ENCODE data around the gene ITGAD. TPM values are rescaled to one million over a fixed set of nuclear protein-coding genes. Genes with fewer than 3 reads are reported as not detected.

ITGAD gene
- total RNA-seq, 1 experiment from 2014 or later: not detected

- no CpG with 5 or more reads among the region's 3 CpGs for WGBS (ENCODE audit: extremely low coverage, insufficient read length, low lambda C conversion rate)
- Histone ChIP-seq H3T11ph (ENCODE audit: low read length) (no peak overlapping the region), H4K91ac (ENCODE audit: insufficient read length, low read depth, low read length) (no peak overlapping the region), H3K4me1 (ENCODE audit: insufficient read depth, low read length) (no peaks in the 10 kb centered on the region), H2BK5ac (ENCODE audit: insufficient read length, low read length) (no peak overlapping the region), H3K23me2 (ENCODE audit: insufficient read length, low read depth, low read length, poor library complexity, severe bottlenecking) (no peaks in the 10 kb centered on the region), H2BK15ac (ENCODE audit: low read depth, low read length) (no peak overlapping the region), H3K23ac (ENCODE audit: insufficient read length, low read depth, low read length) (no peak overlapping the region), H3K4ac (ENCODE audit: low read depth, low read length) (no peak overlapping the region), H4K8ac (replicated peaks; ENCODE audit: insufficient read length, low read depth, low read length) (no peak overlapping the region), H2BK12ac (ENCODE audit: insufficient read length, low read depth, low read length) (no peak overlapping the region), H3K27me3 (ENCODE audit: insufficient read depth, low read length) (peaks cover 8% of the 10 kb centered on the region; the same call in 1 of the 2 replicates), H3K14ac (ENCODE audit: insufficient read depth, low read length) (no peak overlapping the region), H2AK5ac (ENCODE audit: insufficient read length, low read length) (no peak overlapping the region), H4K20me1 (ENCODE audit: control insufficient read depth, insufficient read depth, insufficient read length) (no peaks in the 10 kb centered on the region), H3K56ac (ENCODE audit: insufficient read length, low read depth, low read length) (no peak overlapping the region), H3K4me2 (ENCODE audit: insufficient read depth, insufficient read length, low read length) (no peak overlapping the region), H3K27ac (ENCODE audit: insufficient read length, low read depth, low read length) (no peak overlapping the region), H2AFZ (ENCODE audit: low read length) (no peak overlapping the region), H4K5ac (ENCODE audit: insufficient read length, low read depth, low read length) (no peak overlapping the region), H3K9ac (ENCODE audit: extremely low read depth, insufficient read length, low read length) (no peak overlapping the region), H2BK120ac (ENCODE audit: low read depth, low read length, poor library complexity, severe bottlenecking) (no peak overlapping the region), H2BK20ac (ENCODE audit: low read depth, low read length, poor library complexity, severe bottlenecking) (no peak overlapping the region), H3K18ac (ENCODE audit: insufficient read length, low read depth, low read length) (no peak overlapping the region), H3K79me1 (ENCODE audit: insufficient read depth, low read depth, low read length, poor library complexity, severe bottlenecking) (no peaks in the 10 kb centered on the region), H3K79me2 (ENCODE audit: insufficient read depth, low read length) (no peaks in the 10 kb centered on the region), H3K9me3 (ENCODE audit: control insufficient read depth, low read depth, low read length) (no peaks in the 10 kb centered on the region)
- DNase-seq: no peak
- Mint-ChIP-seq H3K27ac (no peak overlapping the region), H3K27me3 (ENCODE audit: low read depth) (peaks cover 4% of the 10 kb centered on the region; the same call in 1 of the 2 replicates), H3K4me1 (peaks cover 5 to 9% of the 10 kb centered on the region in 2 experiments; a peak in 3 of 4 replicates), H3K36me3 (ENCODE audit: insufficient read depth in 1 of 3, low read depth in 3 of 3) (no peaks in the 10 kb centered on the region), H3K9me3 (no peaks in the 10 kb centered on the region; a peak in 1 of 5 replicates), H3K4me3 (no peak overlapping the region)
- no peak for TF ChIP-seq CTCF (conservative IDR thresholded peaks at IDR 0.05)
Observed at GRCh38 chr16:31429796-31430195, 36.7 kb downstream of the ITGAD start.

Measured in H9 (cell line).